Activated naive CD4-positive, alpha-beta T cell treated with anti-CD3 and anti-CD28 coated beads, Interleukin-2, amount 10 ng/mL, durations not matched to agents 7 days and 5 days (primary cell): ENCODE results near the gene FBXL3.
A peak's percentile ranks its signal among the peaks of the same experiment; 100 is the strongest.

ENCODE experiments used
- CTCF ChIA-PET: fragments of 350-600 bp; sonication (Branson Sonifier 250); formaldehyde crosslinking; loops from one replicate; lab custom pipeline; 2021; ENCODE audit warnings: antibody characterized with exemption; lab: Charles Lee
- DNase-seq: peaks from one replicate; pipeline ENCODE4 v3.0.0-alpha.2; 2020
- H3K27ac Mint-ChIP-seq: one replicate; pipeline ENCODE4 v1.8.0; 2021; ENCODE audit warnings: mild to moderate bottlenecking, moderate library complexity, mixed read lengths
- H3K27me3 Mint-ChIP-seq: one replicate; pipeline ENCODE4 v1.8.0; 2021; ENCODE audit warnings: mild to moderate bottlenecking, mixed read lengths
- H3K36me3 Mint-ChIP-seq: one replicate; pipeline ENCODE4 v1.8.0; 2021; ENCODE audit warnings: mixed read lengths
- H3K4me1 Mint-ChIP-seq: one replicate; pipeline ENCODE4 v1.8.0; 2021; ENCODE audit warnings: mixed read lengths
- H3K4me3 Mint-ChIP-seq: one replicate; pipeline ENCODE4 v1.8.0; 2021; ENCODE audit warnings: mild to moderate bottlenecking, moderate library complexity, mixed read lengths
- H3K9me3 Mint-ChIP-seq: one replicate; pipeline ENCODE4 v1.8.0; 2021; ENCODE audit warnings: mixed read lengths

Gene FBXL3

DNA sequence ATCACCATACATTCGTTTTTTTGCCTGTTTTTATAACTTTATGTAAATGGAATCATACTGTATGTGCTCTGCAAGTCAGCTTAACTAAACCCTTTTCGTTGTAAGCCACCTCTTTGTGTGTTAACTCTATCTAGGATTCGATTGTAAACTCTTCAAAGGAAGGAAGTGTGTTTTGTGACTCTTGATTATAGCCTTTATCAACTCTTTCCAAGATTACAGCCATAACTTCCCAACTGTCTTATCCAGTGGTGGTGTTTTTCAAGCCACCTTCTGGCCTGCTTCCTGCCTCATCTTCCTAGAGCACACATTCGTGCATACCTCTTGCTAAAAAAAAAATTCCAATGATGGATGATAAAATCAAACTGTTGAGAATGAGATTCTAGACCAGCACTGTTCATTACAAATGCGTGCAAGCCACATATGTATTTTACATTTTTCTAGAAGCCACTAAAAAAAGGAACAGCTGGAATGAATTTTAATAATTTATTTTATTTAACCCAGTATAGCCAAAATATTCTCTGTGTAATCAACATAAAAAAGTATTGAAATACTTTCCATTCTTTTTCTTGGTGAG is 12.0 kb upstream of the FBXL3 start:
- no peak for DNase-seq
- H3K27ac Mint-ChIP-seq, result no peak overlapping the region

DNA sequence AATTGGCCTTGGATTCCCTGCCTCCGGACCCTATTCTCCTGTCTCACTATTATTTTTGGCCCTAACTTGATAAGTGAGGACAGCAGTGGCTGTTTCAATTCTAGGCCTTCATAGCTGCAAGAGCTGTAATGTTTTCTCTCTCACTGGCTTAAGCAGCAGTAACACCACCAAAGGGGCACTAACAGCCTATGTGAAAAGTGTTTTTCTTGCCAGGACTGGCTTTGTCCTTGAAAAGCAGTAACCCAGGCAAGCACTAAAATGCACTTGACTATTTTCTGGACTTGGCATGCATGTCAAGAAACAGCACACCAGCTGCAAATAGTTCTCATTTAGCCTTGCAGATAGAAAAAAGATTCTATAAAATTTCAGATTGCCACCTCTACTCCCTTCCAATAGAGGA is 9.3 kb upstream of the FBXL3 start:
- H3K27me3 Mint-ChIP-seq, result no peaks in the 10 kb centered on the region

More for the DNA sequence above, 12.0 kb upstream of the FBXL3 start:
- no peaks in the 10 kb centered on the region for H3K4me1 Mint-ChIP-seq
- peaks cover 7% of the 10 kb centered on the region for H3K36me3 Mint-ChIP-seq
- no peak overlapping the region for H3K4me3 Mint-ChIP-seq
- no peaks in the 10 kb centered on the region for H3K9me3 Mint-ChIP-seq
- no peaks in the 10 kb centered on the region for H3K27me3 Mint-ChIP-seq
- CTCF ChIA-PET, result no interaction called here

DNA sequence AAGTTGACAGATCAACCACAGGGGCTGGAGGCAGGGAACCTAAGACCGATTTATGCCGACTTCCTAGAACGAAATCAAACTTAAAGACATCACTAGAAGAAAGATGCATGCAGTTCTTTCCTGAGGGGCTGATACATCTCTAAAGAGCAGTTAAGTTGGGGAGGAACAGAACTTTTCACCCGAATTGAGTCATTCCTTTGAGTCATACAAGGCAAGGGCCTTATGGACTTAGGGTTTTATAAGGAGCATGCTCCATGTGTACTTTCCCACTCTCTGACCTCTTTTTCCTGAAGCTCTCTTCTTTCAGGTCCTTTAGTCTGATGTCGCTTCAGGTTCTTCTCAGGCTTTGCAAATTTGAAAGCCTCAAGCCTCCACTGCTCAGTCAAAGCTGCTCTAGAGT is 7.9 kb upstream of the FBXL3 start:
- H3K36me3 Mint-ChIP-seq, result no peaks in the 10 kb centered on the region
- no peak overlapping the region for H3K27ac Mint-ChIP-seq
- no peaks in the 10 kb centered on the region for H3K9me3 Mint-ChIP-seq
- no peak for DNase-seq
- H3K4me1 Mint-ChIP-seq, result no peaks in the 10 kb centered on the region
- H3K4me3 Mint-ChIP-seq, result no peak overlapping the region
- CTCF ChIA-PET, result interaction anchor here (0.7 to 0.9 kb wide), 2 partner anchors 8 to 55 kb away, joined by 3 to 5 read pairs; partner anchors contain the start of gene FBXL3
- peaks cover 4% of the 10 kb centered on the region for H3K27me3 Mint-ChIP-seq

More for the DNA sequence above, 9.3 kb upstream of the FBXL3 start:
- no peaks in the 10 kb centered on the region for H3K36me3 Mint-ChIP-seq
- CTCF ChIA-PET, result no interaction called here
- no peak overlapping the region for H3K27ac Mint-ChIP-seq
- no peaks in the 10 kb centered on the region for H3K4me1 Mint-ChIP-seq
- no peak for DNase-seq
- H3K9me3 Mint-ChIP-seq, result no peaks in the 10 kb centered on the region
- H3K4me3 Mint-ChIP-seq, result no peak overlapping the region

DNA sequence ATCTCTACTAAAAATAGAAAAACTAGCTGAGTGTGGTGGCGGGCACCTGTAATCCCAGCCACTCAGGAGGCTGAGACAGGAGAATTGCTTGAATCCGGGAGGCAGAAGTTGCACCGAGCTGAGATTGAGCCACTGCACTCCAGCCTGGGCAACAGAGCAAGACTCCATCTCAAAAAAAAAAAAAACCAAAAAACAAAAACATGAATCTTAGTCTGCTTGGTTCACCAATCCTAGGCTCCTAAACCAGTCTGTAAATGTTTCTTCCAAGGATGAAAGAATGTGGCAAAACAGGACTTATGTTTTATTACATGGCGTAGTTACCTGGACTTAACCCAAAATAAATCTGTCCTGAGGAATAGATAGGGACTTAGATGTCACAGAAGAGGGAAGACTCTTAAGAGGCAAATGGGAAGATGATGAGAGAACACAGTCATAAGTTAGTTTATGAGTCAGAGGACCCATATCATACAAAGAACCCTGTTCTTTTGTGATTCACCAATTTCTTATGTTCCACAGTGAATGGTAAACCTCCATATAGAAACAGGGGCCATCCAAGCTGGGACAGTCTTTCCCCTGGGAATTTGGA is 6.9 kb upstream of the FBXL3 start:
- Mint-ChIP-seq H3K36me3 (no peaks in the 10 kb centered on the region), H3K4me1 (no peaks in the 10 kb centered on the region), H3K4me3 (no peak overlapping the region), H3K9me3 (no peaks in the 10 kb centered on the region), H3K27ac (no peak overlapping the region), H3K27me3 (peaks cover 4% of the 10 kb centered on the region)
- CTCF ChIA-PET, result no interaction called here
- no peak for DNase-seq

DNA sequence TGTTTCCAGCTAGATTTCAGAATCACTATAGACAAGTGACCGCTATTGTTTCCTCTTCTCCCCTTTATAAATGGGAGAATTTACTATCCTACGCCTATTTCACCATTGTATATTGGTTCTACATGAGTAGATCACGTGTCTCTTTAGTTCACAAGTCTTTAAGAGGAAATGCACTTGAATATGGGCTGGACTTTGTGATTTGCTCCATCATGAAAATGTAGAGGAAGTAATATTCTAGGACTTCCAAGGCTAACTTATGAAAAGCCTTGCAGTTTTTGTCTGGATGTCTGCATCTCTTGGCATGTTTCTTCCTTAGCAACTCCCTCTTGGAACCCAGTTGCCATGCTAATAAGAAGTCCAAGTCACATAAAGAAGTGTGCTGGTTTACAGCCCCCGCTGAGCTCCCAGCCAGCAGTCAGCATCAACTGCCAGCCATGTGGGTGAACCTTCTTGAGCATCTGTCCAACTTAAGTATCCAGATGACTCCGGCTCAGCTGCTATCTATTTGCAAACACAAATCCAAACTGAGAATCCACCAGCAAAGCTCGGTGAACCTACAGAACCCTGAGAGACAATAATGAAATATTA is 4.8 kb upstream of the FBXL3 start:
- no peak overlapping the region for H3K4me3 Mint-ChIP-seq
- H3K4me1 Mint-ChIP-seq, result peaks cover 15% of the 10 kb centered on the region
- CTCF ChIA-PET, result interaction anchor here (0.8 to 1.3 kb wide), 2 partner anchors 10 to 15 kb away, joined by 3 to 4 read pairs; no protein-coding TSS in a partner anchor
- peaks cover 8% of the 10 kb centered on the region for H3K27me3 Mint-ChIP-seq
- H3K36me3 Mint-ChIP-seq, result peaks cover 1% of the 10 kb centered on the region
- no peak overlapping the region for H3K27ac Mint-ChIP-seq
- no peaks in the 10 kb centered on the region for H3K9me3 Mint-ChIP-seq
- no peak for DNase-seq

DNA sequence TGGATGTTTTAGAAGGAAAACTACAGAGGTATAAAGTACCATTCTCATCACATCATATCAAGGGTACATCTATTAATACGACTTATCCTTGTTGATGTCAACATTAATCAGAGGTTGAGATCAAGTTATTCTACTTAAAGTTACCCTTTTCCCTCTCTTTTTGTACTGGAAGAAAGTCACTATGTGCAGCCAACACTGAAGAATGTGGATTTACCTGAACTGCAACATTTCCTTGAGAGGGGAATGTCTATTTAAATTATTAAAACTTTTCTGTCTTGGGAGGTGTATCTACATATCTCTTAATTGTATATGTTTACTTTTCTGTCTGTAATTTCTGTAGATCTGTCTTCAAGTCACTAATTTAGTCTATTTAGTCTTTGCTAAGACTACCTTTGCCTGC is 2.5 kb upstream of the FBXL3 start:
- peaks cover 10% of the 10 kb centered on the region for H3K36me3 Mint-ChIP-seq
- no peak overlapping the region for H3K27ac Mint-ChIP-seq
- H3K4me1 Mint-ChIP-seq, result peaks cover 34% of the 10 kb centered on the region
- CTCF ChIA-PET, result no interaction called here
- H3K4me3 Mint-ChIP-seq, result no peak overlapping the region
- H3K9me3 Mint-ChIP-seq, result no peaks in the 10 kb centered on the region
- H3K27me3 Mint-ChIP-seq, result peaks cover 12% of the 10 kb centered on the region
- DNase-seq, result no peak

DNA sequence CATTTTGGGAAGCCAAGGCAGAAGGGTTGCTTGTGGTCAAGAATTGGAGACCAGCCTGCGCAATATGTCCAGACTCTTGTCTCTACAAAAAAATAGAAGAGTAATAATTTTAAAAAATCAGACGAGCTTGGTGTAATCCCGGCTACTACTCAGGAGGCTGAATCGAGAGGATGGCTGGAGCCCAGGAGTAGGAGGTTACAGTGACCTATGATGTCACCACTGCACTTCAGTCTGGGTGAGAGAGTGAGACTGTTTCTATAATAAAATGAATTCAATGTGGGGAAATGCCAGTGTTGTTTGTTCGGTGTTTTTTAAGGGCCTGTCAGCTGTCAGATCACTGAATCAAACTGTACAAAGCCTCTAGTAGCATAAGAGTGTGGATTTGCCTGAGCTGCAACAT is 1.2 kb upstream of the FBXL3 start:
- DNase-seq, result no peak
- Mint-ChIP-seq H3K27ac (peak overlapping the region; percentile 49), H3K4me1 (peaks cover 44% of the 10 kb centered on the region), H3K27me3 (peaks cover 12% of the 10 kb centered on the region), H3K9me3 (no peaks in the 10 kb centered on the region), H3K36me3 (peaks cover 17% of the 10 kb centered on the region), H3K4me3 (peak overlapping the region; percentile 97)
- CTCF ChIA-PET, result interaction anchor here (1.0 to 2.0 kb wide), 3 partner anchors 28 to 450 kb away, joined by 3 to 5 read pairs (median 3); no protein-coding TSS in a partner anchor

DNA sequence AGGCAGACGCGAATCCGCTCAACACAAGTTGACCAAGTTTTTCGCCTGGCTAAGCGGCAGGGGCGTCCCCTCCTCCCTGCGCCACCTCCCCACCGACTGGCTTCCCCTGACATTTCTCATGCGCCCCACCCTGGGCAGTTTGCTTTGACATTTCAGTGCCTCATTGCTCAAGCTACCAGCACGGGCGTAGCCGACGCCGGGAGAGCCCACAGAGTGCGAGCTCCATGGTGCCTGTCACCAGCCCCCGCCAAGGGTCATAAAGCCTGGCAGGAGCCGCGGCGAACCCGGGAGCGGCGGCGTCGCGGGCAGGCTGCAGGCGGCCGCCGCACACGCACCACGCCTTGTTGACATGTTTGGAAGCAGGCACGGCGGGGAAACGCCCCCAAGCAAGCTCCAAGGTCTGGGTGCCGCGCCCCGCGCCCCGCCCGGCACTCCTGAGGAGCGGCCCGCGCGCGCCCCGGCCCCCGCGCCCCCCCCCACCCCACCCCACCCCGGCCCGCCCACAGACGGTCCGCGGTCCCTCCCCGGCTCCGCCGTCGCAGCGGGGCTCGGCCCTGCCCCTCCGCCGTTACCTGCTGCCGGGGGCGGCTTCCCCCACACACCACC is 601 bp downstream of the FBXL3 start:
- Mint-ChIP-seq H3K36me3 (peaks cover 27% of the 10 kb centered on the region), H3K4me1 (peaks cover 62% of the 10 kb centered on the region), H3K27ac (peak overlapping the region; percentile 98), H3K9me3 (no peaks in the 10 kb centered on the region), H3K27me3 (peaks cover 12% of the 10 kb centered on the region), H3K4me3 (peak overlapping the region; percentile 97)
- peak; percentile 89 for DNase-seq
- CTCF ChIA-PET, result interaction anchor here (0.9 to 2.0 kb wide), 6 partner anchors 9 to 299 kb away, joined by 3 to 9 read pairs (median 4); partner anchors contain the start of gene CLN5

DNA sequence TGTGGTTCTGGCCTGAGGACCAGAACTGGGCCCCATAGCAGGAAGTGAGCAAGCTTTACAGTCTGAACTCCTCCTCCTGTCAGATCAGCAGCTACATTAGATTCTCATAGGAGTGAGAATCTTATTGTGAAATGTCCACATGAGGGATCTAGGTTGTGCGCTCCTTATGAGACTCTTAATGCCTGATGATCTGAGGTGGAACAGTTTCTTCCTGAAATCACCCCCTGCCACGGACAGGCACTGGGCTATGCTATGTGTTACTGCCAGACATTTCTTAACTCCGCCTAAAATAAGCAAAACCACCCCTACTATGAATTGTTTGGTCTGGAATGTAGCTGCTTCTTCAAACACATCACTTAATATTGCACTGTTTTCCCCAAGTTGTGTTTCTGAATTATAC is 4.6 kb downstream of the FBXL3 start:
- Mint-ChIP-seq H3K27ac (peak overlapping the region; percentile 45), H3K36me3 (peaks cover 40% of the 10 kb centered on the region), H3K4me3 (no peak overlapping the region), H3K9me3 (no peaks in the 10 kb centered on the region), H3K27me3 (peaks cover 9% of the 10 kb centered on the region), H3K4me1 (peaks cover 57% of the 10 kb centered on the region)
- no peak for DNase-seq
- CTCF ChIA-PET, result interaction anchor here (1.3 kb wide), 1 partner anchor 29 kb away, joined by 3 read pairs; no protein-coding TSS in a partner anchor

DNA sequence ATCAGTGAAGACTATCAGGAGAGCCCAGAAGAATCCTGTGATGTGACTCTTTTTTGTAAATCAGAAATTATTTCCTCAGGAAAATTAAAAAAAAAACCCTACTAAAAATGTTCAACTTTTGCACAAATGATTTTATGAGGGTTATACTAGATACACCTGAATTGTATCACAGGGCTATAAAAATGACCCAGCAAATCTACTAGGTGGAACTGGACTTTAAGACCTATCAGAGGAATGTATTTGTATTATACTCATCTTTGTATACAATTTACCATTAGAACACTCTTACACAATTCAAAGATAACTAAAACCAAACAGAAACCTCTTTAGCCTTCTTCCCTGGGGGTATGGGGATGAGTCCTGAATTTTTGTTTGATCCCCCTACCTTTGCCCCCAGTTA is 7.2 kb downstream of the FBXL3 start:
- Mint-ChIP-seq H3K27ac (no peak overlapping the region), H3K9me3 (no peaks in the 10 kb centered on the region), H3K4me3 (no peak overlapping the region), H3K36me3 (peaks cover 44% of the 10 kb centered on the region), H3K27me3 (no peaks in the 10 kb centered on the region), H3K4me1 (peaks cover 41% of the 10 kb centered on the region)
- DNase-seq, result no peak
- CTCF ChIA-PET, result interaction anchor here (0.7 kb wide), 1 partner anchor 33 kb away, joined by 3 read pairs; no protein-coding TSS in a partner anchor

DNA sequence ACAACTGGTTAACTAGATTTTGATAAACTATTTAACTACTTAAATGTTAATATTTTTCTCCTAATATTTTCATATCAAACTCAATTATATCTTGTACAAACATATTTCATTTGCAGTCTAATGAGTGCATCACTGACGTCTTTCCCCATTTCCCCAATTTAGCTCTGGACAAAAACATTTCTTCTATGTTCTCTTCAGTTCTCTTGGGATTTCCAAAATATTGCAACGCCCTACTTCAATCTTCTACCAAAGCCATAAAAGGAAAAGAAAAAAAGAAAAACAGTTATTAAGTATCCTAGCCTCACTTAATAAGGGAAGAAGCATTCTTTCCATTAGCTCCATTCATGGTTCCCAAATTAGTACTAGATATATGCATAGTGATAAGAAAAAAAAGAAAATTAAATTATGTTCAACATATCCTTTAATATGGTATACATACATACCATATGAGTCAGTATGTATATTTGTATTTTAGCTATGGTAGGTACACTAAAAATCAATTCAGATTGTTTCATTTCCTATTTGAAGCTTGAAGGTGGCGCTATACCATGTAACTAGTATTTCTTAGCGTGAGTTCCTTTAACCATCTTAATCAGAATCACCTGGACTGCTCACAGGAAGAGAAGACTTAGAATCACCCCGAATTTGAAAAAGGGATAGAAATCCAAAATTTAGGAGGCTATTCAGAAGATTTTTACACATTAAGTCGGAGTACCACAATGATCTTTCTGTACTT is 9.9 kb downstream of the FBXL3 start:
- CTCF ChIA-PET, result interaction anchor here (0.9 to 2.3 kb wide), 4 partner anchors 8 to 24 kb away, joined by 3 to 9 read pairs (median 4); no protein-coding TSS in a partner anchor
- Mint-ChIP-seq H3K27me3 (no peaks in the 10 kb centered on the region), H3K4me1 (peaks cover 16% of the 10 kb centered on the region), H3K36me3 (peaks cover 52% of the 10 kb centered on the region), H3K9me3 (no peaks in the 10 kb centered on the region), H3K27ac (no peak overlapping the region), H3K4me3 (no peak overlapping the region)
- no peak for DNase-seq

DNA sequence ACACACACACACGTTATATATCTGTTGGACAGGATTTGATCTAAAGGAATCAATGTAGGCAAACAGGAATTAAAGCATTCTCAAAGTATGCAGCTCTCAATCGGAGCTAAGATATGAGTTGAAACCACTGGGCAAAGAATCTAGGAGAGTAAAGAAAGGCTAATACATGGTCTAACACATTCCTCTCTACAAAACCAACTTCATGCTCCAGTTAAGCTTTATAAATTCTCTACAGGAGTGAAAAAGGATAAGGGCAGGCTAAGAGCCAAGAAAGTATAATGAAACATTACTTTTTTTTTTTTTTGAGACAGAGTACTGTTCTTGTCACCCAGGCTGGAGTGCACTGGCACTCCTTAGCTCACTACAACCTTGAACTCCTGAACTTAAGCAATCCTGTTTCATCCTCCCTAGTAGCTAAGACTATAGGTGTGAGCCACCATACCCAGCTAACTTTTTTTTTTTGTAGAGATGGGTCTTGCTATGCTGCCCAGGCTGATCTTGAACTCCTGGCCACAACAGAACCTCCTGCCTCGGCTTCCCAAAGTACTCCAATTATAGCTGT is 10.6 kb downstream of the FBXL3 start:
- Mint-ChIP-seq H3K27ac (no peak overlapping the region), H3K4me1 (peaks cover 9% of the 10 kb centered on the region), H3K4me3 (no peak overlapping the region), H3K9me3 (no peaks in the 10 kb centered on the region), H3K27me3 (no peaks in the 10 kb centered on the region), H3K36me3 (peaks cover 54% of the 10 kb centered on the region)
- CTCF ChIA-PET, result interaction anchor here (0.9 to 2.3 kb wide), 4 partner anchors 9 to 23 kb away, joined by 3 to 9 read pairs (median 4); no protein-coding TSS in a partner anchor
- no peak for DNase-seq

DNA sequence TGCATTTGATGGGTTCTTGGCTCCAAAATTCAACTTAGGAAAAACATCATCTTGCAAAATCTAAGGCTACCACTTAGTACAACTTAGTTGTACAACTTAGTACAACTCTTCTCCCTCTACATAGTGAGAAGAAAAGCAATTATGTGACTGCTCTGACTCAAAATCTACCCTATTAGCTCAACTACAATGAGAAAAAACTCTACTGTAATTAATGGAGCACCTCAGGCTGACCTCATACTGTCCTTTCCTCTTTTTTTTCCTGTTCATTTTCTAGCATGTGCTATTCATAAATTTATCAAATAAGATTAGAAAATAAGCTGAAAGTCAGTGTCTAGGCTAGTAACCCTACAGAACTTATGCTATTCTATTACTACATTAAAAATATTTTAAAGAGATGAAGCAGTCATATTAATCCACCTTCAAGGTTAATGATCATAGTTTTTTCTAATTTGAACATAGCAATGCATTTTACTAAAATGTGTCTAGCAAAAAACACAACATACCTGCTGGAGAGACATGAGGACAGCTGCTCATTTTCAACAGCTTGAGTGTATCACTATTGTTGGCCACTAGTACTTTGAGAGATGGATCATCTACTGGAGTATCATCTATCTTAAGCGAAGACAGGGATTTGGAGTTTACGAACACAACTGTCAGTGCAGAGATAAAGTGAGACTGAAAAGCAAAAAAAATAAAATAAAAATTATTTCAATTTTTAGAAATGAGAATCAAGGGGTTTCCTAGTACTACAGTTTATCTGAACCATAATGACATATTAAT is 11.9 kb downstream of the FBXL3 start:
- CTCF ChIA-PET, result interaction anchor here (2.3 kb wide), 1 partner anchor 10 kb away, joined by 9 read pairs; no protein-coding TSS in a partner anchor
- no peak for DNase-seq
- no peak overlapping the region for H3K27ac Mint-ChIP-seq
- no peaks in the 10 kb centered on the region for H3K27me3 Mint-ChIP-seq
- peaks cover 62% of the 10 kb centered on the region for H3K36me3 Mint-ChIP-seq
- no peak overlapping the region for H3K4me3 Mint-ChIP-seq
- no peaks in the 10 kb centered on the region for H3K9me3 Mint-ChIP-seq
- H3K4me1 Mint-ChIP-seq, result peaks cover 6% of the 10 kb centered on the region
